Neural cell (in vitro differentiated cells): ENCODE measurements around the gene CDK6. TPM values are rescaled to one million over a fixed set of nuclear protein-coding genes. Genes with fewer than 3 reads are reported as not detected.

ENCODE experiments used
- H2AFZ ChIP-seq: fragments of 200-600, 300-800 bp; sonication (generic), shearing (Covaris generic); 2 replicates; pipeline ENCODE4 v1.6.0; 2014; ENCODE audit warnings: low read depth, mild to moderate bottlenecking, antibody characterized with exemption, low read length, moderate library complexity
- H3F3A ChIP-seq: fragments of 200-600 bp; shearing (Covaris generic); 2 replicates; pipeline ENCODE4 v1.6.1; 2016; ENCODE audit warnings: mild to moderate bottlenecking, moderate library complexity, mixed read lengths, antibody characterized with exemption, low read length; ENCODE audit not compliant: insufficient read depth, poor library complexity, severe bottlenecking
- H3K27ac ChIP-seq: fragments of 200-600, 300-800 bp; sonication (generic), shearing (Covaris generic); 2 replicates; pipeline ENCODE4 v1.5.1; 2014; ENCODE audit warnings: mild to moderate bottlenecking, low read length, moderate library complexity
- H3K27me3 ChIP-seq: fragments of 300-800, 200-600 bp; sonication (generic), shearing (Covaris generic); 2 replicates; pipeline ENCODE4 v1.6.0; 2014; ENCODE audit warnings: mild to moderate bottlenecking, low read depth, low read length, moderate library complexity; ENCODE audit not compliant: insufficient read depth
- H3K36me3 ChIP-seq: fragments of 300-800, 200-600 bp; sonication (generic), shearing (Covaris generic); 2 replicates; pipeline ENCODE4 v1.5.1; 2014; ENCODE audit warnings: mild to moderate bottlenecking, antibody characterized with exemption, low read length, moderate library complexity; ENCODE audit not compliant: insufficient read depth
- H3K4me2 ChIP-seq: fragments of 300-800, 200-600 bp; sonication (generic), shearing (Covaris generic); 2 replicates; pipeline ENCODE4 v1.6.0; 2014; ENCODE audit warnings: mild to moderate bottlenecking, low read length
- H3K4me3 ChIP-seq: fragments of 300-800, 200-600 bp; sonication (generic), shearing (Covaris generic); 2 replicates; pipeline ENCODE4 v1.5.1; 2014; ENCODE audit warnings: mild to moderate bottlenecking, low read length, moderate library complexity
- H3K79me2 ChIP-seq: fragments of 200-600 bp; shearing (Covaris generic); replicated peaks from 2 replicates; pipeline ENCODE4 v1.6.0; 2014; ENCODE audit warnings: mild to moderate bottlenecking, low read length, moderate library complexity; ENCODE audit not compliant: insufficient read depth
- H3K9ac ChIP-seq: fragments of 300-800, 200-600 bp; sonication (generic), shearing (Covaris generic); 2 replicates; pipeline ENCODE4 v1.6.1; 2016; ENCODE audit warnings: mild to moderate bottlenecking, low read length, mixed read lengths
- H3K9me2 ChIP-seq: fragments of 200-600 bp; shearing (Covaris generic); 2 replicates; pipeline ENCODE4 v1.6.1; 2016; ENCODE audit warnings: mild to moderate bottlenecking, low read length, mixed read lengths; ENCODE audit not compliant: insufficient read depth
- H3K9me3 ChIP-seq: fragments of 200-600, 300-800 bp; sonication (generic), shearing (Covaris generic); 2 replicates; pipeline ENCODE4 v1.6.1; 2016; ENCODE audit warnings: mild to moderate bottlenecking, mixed run types, low read length, moderate library complexity, mixed read lengths
- H4K20me1 ChIP-seq: fragments of 200-600 bp; shearing (Covaris generic); 2 replicates; pipeline ENCODE4 v1.6.1; 2016; ENCODE audit warnings: mild to moderate bottlenecking, mixed run types; ENCODE audit not compliant: insufficient read depth
- CTCF ChIP-seq: fragments of 450-650 bp; IDR thresholded peaks from 2 replicates; pipeline ENCODE4 v1.5.1; 2014; ENCODE audit warnings: antibody characterized with exemption, mild to moderate bottlenecking, moderate library complexity; ENCODE audit not compliant: poor library complexity, severe bottlenecking
- EP300 ChIP-seq: fragments of 450-650 bp; conservative IDR thresholded peaks from 2 replicates; pipeline ENCODE4 v1.6.1; 2014; ENCODE audit warnings: antibody characterized with exemption, mild to moderate bottlenecking, moderate library complexity; ENCODE audit not compliant: poor library complexity, severe bottlenecking
- EZH2 ChIP-seq: fragments of 200-600, 300-800 bp; shearing (Covaris generic), sonication (generic); IDR thresholded peaks from 2 replicates; pipeline ENCODE4 v1.6.1; 2014; ENCODE audit warnings: antibody characterized with exemption, low read length, borderline replicate concordance, mild to moderate bottlenecking; ENCODE audit not compliant: insufficient read depth, poor library complexity, severe bottlenecking
- MXI1 ChIP-seq: fragments of 450-650 bp; conservative IDR thresholded peaks from 2 replicates; pipeline ENCODE4 v1.6.1; 2014; ENCODE audit warnings: antibody characterized with exemption, mild to moderate bottlenecking; ENCODE audit not compliant: poor library complexity, severe bottlenecking
- POLR2AphosphoS5 ChIP-seq: IDR thresholded peaks from 2 replicates; pipeline ENCODE4 v1.6.1; 2012
- RAD21 ChIP-seq: fragments of 450-650 bp; conservative IDR thresholded peaks from 2 replicates; pipeline ENCODE4 v1.6.1; 2014; ENCODE audit warnings: antibody characterized with exemption, mild to moderate bottlenecking, moderate library complexity
- SMC3 ChIP-seq: fragments of 450-650 bp; conservative IDR thresholded peaks from 2 replicates; pipeline ENCODE4 v1.6.1; 2014; ENCODE audit warnings: antibody characterized with exemption, mild to moderate bottlenecking, moderate library complexity; ENCODE audit not compliant: poor library complexity
- TAF1 ChIP-seq: IDR thresholded peaks from 2 replicates; pipeline ENCODE4 v1.6.1; 2012; ENCODE audit warnings: low read depth
- polyA plus RNA-seq: library from polyadenylated mRNA; depleted of rRNA; stranded (reverse); fragments of >200 nt; gene quantifications from 2 replicates; pipeline ENCODE4 v1.2.3, GENCODE V29; 2014
- TF ChIP-seq, protein P1 (sequence below): IDR thresholded peaks from 2 replicates; pipeline ENCODE4 v1.6.1; 2012; ENCODE audit warnings: borderline replicate concordance

Gene CDK6
- polyA plus RNA-seq, 1 donor from 2014 or later: 4.1 TPM

- Histone ChIP-seq H3K79me2 (peaks cover 44% of the 10 kb centered on the region), H3K9me3 (no peaks in the 10 kb centered on the region), H3K9ac (no peak overlapping the region), H3K4me2 (no peak overlapping the region), H3K27ac (no peak overlapping the region), H4K20me1 (no peaks in the 10 kb centered on the region), H3K4me3 (no peak overlapping the region), H3K36me3 (no peaks in the 10 kb centered on the region), H3F3A (no peaks in the 10 kb centered on the region), H3K9me2 (no peaks in the 10 kb centered on the region), H3K27me3 (no peaks in the 10 kb centered on the region), H2AFZ (no peak overlapping the region)
- TF ChIP-seq TAF1 (no peak), EZH2 (no peak), RAD21 (no peak), SMC3 (no peak), POLR2AphosphoS5 (no peak), EP300 (no peak), MXI1 (no peak), CTCF (no peak)
- TF ChIP-seq, protein P1, sequence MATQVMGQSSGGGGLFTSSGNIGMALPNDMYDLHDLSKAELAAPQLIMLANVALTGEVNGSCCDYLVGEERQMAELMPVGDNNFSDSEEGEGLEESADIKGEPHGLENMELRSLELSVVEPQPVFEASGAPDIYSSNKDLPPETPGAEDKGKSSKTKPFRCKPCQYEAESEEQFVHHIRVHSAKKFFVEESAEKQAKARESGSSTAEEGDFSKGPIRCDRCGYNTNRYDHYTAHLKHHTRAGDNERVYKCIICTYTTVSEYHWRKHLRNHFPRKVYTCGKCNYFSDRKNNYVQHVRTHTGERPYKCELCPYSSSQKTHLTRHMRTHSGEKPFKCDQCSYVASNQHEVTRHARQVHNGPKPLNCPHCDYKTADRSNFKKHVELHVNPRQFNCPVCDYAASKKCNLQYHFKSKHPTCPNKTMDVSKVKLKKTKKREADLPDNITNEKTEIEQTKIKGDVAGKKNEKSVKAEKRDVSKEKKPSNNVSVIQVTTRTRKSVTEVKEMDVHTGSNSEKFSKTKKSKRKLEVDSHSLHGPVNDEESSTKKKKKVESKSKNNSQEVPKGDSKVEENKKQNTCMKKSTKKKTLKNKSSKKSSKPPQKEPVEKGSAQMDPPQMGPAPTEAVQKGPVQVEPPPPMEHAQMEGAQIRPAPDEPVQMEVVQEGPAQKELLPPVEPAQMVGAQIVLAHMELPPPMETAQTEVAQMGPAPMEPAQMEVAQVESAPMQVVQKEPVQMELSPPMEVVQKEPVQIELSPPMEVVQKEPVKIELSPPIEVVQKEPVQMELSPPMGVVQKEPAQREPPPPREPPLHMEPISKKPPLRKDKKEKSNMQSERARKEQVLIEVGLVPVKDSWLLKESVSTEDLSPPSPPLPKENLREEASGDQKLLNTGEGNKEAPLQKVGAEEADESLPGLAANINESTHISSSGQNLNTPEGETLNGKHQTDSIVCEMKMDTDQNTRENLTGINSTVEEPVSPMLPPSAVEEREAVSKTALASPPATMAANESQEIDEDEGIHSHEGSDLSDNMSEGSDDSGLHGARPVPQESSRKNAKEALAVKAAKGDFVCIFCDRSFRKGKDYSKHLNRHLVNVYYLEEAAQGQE: no peak
Measured at GRCh38 chr7:92826258-92826938, 10.0 kb downstream of the CDK6 start.

GRCh38 chr7:92824901-92825480, 11.4 kb downstream of the CDK6 start:
- Histone ChIP-seq H4K20me1 (no peaks in the 10 kb centered on the region), H3F3A (no peaks in the 10 kb centered on the region), H3K9ac (no peak overlapping the region), H2AFZ (no peak overlapping the region), H3K4me3 (no peak overlapping the region), H3K27ac (no peak overlapping the region), H3K79me2 (peaks cover 36% of the 10 kb centered on the region), H3K9me2 (no peaks in the 10 kb centered on the region), H3K9me3 (no peaks in the 10 kb centered on the region), H3K36me3 (no peaks in the 10 kb centered on the region), H3K4me2 (no peak overlapping the region), H3K27me3 (no peaks in the 10 kb centered on the region)
- no peak for TF ChIP-seq POLR2AphosphoS5
- TF ChIP-seq EP300: no peak
- TF ChIP-seq SMC3: no peak
- TF ChIP-seq RAD21: no peak
- TF ChIP-seq, protein P1: no peak
- TF ChIP-seq CTCF: no peak
- TF ChIP-seq EZH2: no peak
- TF ChIP-seq MXI1: no peak
- no peak for TF ChIP-seq TAF1
